K562 (cell line): ENCODE results near the gene CHGA. TPM values are rescaled to one million over a fixed set of nuclear protein-coding genes. Genes with fewer than 3 reads are reported as not detected.

ENCODE experiments used
- ATAC-seq: fragments of 200-7000 bp; cut with Tn5 transposase; 3 replicates; pipeline ENCODE4 v1.9.1; 2020; ENCODE audit warnings: moderate library complexity
- BruUV-seq: library from RNA; stranded (reverse); fragments of 400-500 nt; replicated peaks from 2 replicates; lab custom pipeline; 2021; lab: Mats Ljungman, UMichigan
- CTCF ChIA-PET: fragments of 300-600 bp; formaldehyde crosslinking; extraction: SDS; loops from one replicate; lab custom pipeline; 2021; ENCODE audit warnings: low intra/inter-chr PET ratio; lab: Yijun Ruan, JAX
- POLR2A ChIA-PET: fragments of 300-600, 350-650 bp; sonication (Branson Sonifier 250); formaldehyde crosslinking; extraction: SDS; loops from one replicate; lab custom pipeline; 2021; ENCODE audit warnings: antibody characterized with exemption, inconsistent platforms; lab: Yijun Ruan, JAX
- DNase-seq, 4 experiments: peaks; one replicate each; pipeline versions ENCODE4 v3.0.0 to v3.0.0-alpha.2; 2011 to 2018; ENCODE audit warnings: low spot score in 3 of 4, mixed read lengths in 3 of 4; ENCODE audit errors: extremely low read depth in 1 of 4
- FAIRE-seq: peaks from 2 replicates; lab custom pipeline; 2011; peaks lifted over from hg19 to GRCh38; lab: Jason Lieb, UNC
- H2AFZ ChIP-seq: 2 replicates; pipeline ENCODE4 v1.6.0; 2011; ENCODE audit warnings: low read depth, low read length, control low read depth, inconsistent platforms
- H3K27ac ChIP-seq: fragments of 200-600 bp; 3 replicates; pipeline ENCODE4 v1.8.0; 2011; ENCODE audit warnings: low read depth, mild to moderate bottlenecking, control low read depth, inconsistent platforms, low read length, moderate library complexity, mixed read lengths; ENCODE audit errors: extremely low read depth
- H3K27me3 ChIP-seq, 2 experiments: fragments of 300-600 bp in 1 of 2; 2 replicates in 1 of 2; 3 replicates in 1 of 2; pipeline versions ENCODE4 v1.6.0 to v1.8.0; 2011; ENCODE audit warnings: inconsistent platforms in 2 of 2, low read length in 2 of 2, mild to moderate bottlenecking in 1 of 2, mixed read lengths in 1 of 2, moderate library complexity in 1 of 2; ENCODE audit not compliant: control insufficient read depth in 2 of 2, insufficient read depth in 2 of 2
- H3K36me3 ChIP-seq: fragments of 300-600 bp; 3 replicates; pipeline ENCODE4 v1.8.0; 2011; ENCODE audit warnings: mild to moderate bottlenecking, low read length, inconsistent platforms; ENCODE audit not compliant: control insufficient read depth, insufficient read depth
- H3K4me1 ChIP-seq, 2 experiments: fragments of 200-600 bp in 1 of 2; replicated peaks in 1 of 2; 2 replicates in 1 of 2; 3 replicates in 1 of 2; pipeline versions ENCODE4 v1.5.1 to v1.8.0; 2011; ENCODE audit warnings: inconsistent platforms in 2 of 2, low read length in 2 of 2, mild to moderate bottlenecking in 1 of 2, mixed read lengths in 1 of 2, moderate library complexity in 1 of 2; ENCODE audit not compliant: control insufficient read depth in 2 of 2, insufficient read depth in 2 of 2
- H3K4me2 ChIP-seq: 2 replicates; pipeline ENCODE4 v1.6.1; 2011; ENCODE audit warnings: low read length, control low read depth, inconsistent platforms, mixed read lengths; ENCODE audit not compliant: insufficient read depth
- H3K4me3 ChIP-seq: fragments of 200-600 bp; sonication (generic), shearing (Covaris generic); 2 replicates; pipeline ENCODE4 v1.5.1; 2016; ENCODE audit warnings: control low read depth, inconsistent platforms
- H3K79me2 ChIP-seq: fragments of 200-600 bp; 3 replicates; pipeline ENCODE4 v1.8.0; 2011; ENCODE audit warnings: low read length, inconsistent platforms; ENCODE audit not compliant: control insufficient read depth, insufficient read depth
- H3K9ac ChIP-seq, 2 experiments: 2 replicates each; pipeline versions ENCODE4 v1.6.0 to v1.6.1; 2011; ENCODE audit warnings: low read depth in 2 of 2, low read length in 2 of 2, control low read depth in 1 of 2, inconsistent platforms in 1 of 2, mild to moderate bottlenecking in 1 of 2, mixed read lengths in 1 of 2; ENCODE audit not compliant: insufficient read depth in 1 of 2
- H3K9me1 ChIP-seq: one replicate; pipeline ENCODE4 v1.6.0; 2011; ENCODE audit warnings: inconsistent platforms, mild to moderate bottlenecking, low read length, moderate library complexity; ENCODE audit not compliant: control insufficient read depth, insufficient read depth
- H3K9me3 ChIP-seq: replicated peaks from 2 replicates; pipeline ENCODE4 v1.5.1; 2011; ENCODE audit warnings: low read depth, low read length, inconsistent platforms; ENCODE audit not compliant: control insufficient read depth, insufficient read depth
- H4K20me1 ChIP-seq: replicated peaks from 2 replicates; pipeline ENCODE4 v1.6.1; 2011; ENCODE audit warnings: low read length, inconsistent platforms, mixed read lengths; ENCODE audit not compliant: control insufficient read depth, insufficient read depth
- CBFB ChIP-seq: sonication (generic); formaldehyde crosslinking; IDR thresholded peaks from 2 replicates; pipeline ENCODE4 v1.4.0; 2020; ENCODE audit warnings: mild to moderate bottlenecking, missing genetic modification reagents
- E2F1 ChIP-seq: sonication (generic); formaldehyde crosslinking; IDR thresholded peaks from 2 replicates; pipeline ENCODE4 v1.8.1; 2023; ENCODE audit warnings: mild to moderate bottlenecking, missing genetic modification reagents, moderate library complexity
- GTF2A2 ChIP-seq: IDR thresholded peaks from 2 replicates; pipeline ENCODE4 v1.6.1; 2016; ENCODE audit warnings: mild to moderate bottlenecking, missing genetic modification characterization, missing compliant biosample characterization
- JUN ChIP-seq, 2 experiments: sonication (generic) in 1 of 2; formaldehyde crosslinking in 1 of 2; IDR thresholded peaks; 2 replicates each; pipeline versions ENCODE4 v1.6.1 to v1.8.0; 2012 to 2022; ENCODE audit warnings: borderline replicate concordance in 2 of 2, mild to moderate bottlenecking in 2 of 2, improper control_type of control experiment in 1 of 2, low read depth in 1 of 2, low read length in 1 of 2, missing genetic modification reagents in 1 of 2
- KLF1 ChIP-seq: fragments of 450-650 bp; IDR thresholded peaks from 2 replicates; pipeline ENCODE4 v1.6.1; 2016; ENCODE audit warnings: missing genetic modification characterization, missing compliant biosample characterization
- MAFF ChIP-seq: IDR thresholded peaks from 2 replicates; pipeline ENCODE4 v1.6.1; 2012; ENCODE audit warnings: low read length, improper control_type of control experiment
- MYBL2 ChIP-seq, 2 experiments: fragments of 450-650 bp in 1 of 2; sonication (generic) in 1 of 2; formaldehyde crosslinking in 1 of 2; IDR thresholded peaks; 2 replicates each; pipeline versions ENCODE4 v1.6.1 to v1.8.1; 2017 to 2022; ENCODE audit warnings: borderline replicate concordance in 1 of 2, inconsistent platforms in 1 of 2, low read depth in 1 of 2, mild to moderate bottlenecking in 1 of 2, missing genetic modification reagents in 1 of 2, moderate library complexity in 1 of 2
- POLR2A ChIP-seq: fragments of 450-650 bp; conservative IDR thresholded peaks from 2 replicates; pipeline ENCODE4 v1.6.1; 2016
- PPARD ChIP-seq: fragments of 250-450 bp; sonication (Bioruptor Pico); IDR thresholded peaks from 2 replicates; pipeline ENCODE4 v1.8.0; 2022; ENCODE audit warnings: inconsistent platforms, mild to moderate bottlenecking, moderate library complexity
- RREB1 ChIP-seq: fragments of 250-450 bp; sonication (Bioruptor Pico); IDR thresholded peaks from 2 replicates; pipeline ENCODE4 v1.4.0; 2020
- SMAD1 ChIP-seq: fragments of 150-350 bp; IDR thresholded peaks from 2 replicates; pipeline ENCODE4 v1.6.1; 2014; ENCODE audit warnings: low read length, low read depth; ENCODE audit not compliant: partially characterized antibody
- TCFL5 ChIP-seq: fragments of 250-450 bp; sonication (Bioruptor Pico); conservative IDR thresholded peaks from 2 replicates; pipeline ENCODE4 v1.6.1; 2021; ENCODE audit warnings: mild to moderate bottlenecking, moderate library complexity, matching md5 sums
- THAP7 ChIP-seq: fragments of 250-450 bp; sonication (Bioruptor Pico); IDR thresholded peaks from 2 replicates; pipeline ENCODE4 v1.5.0; 2021
- ZNF696 ChIP-seq: fragments of 250-450 bp; sonication (Bioruptor Pico); conservative IDR thresholded peaks from 2 replicates; pipeline ENCODE4 v1.4.0; 2020; ENCODE audit warnings: mild to moderate bottlenecking, moderate library complexity
- WGBS: fragments of 100-300 bp; shearing (Covaris generic); methylation state at CpG from one replicate; pipeline ENCODE4 v1.1.6; 2016; ENCODE audit warnings: low coverage, mixed read lengths; ENCODE audit not compliant: insufficient coverage; ENCODE audit errors: missing lambda C conversion rate; 5-methylcytosine and 5-hydroxymethylcytosine counted together
- in situ Hi-C: fragments of 300-500 bp; cut with MboI; formaldehyde crosslinking; loops from 4 replicates; pipeline ENCODE4 v1.15.0; 2018; ENCODE audit warnings: inconsistent platforms, mixed read lengths
- intact Hi-C: fragments of 100-400 bp; cut with micrococcal nuclease; formaldehyde crosslinking; loops from 2 replicates; pipeline ENCODE4 v1.14.2; 2022
- polyA plus RNA-seq, 8 experiments: library from polyadenylated mRNA; depleted of rRNA in 4 of 8; stranded (reverse) in 5 of 8; unstranded in 3 of 8; fragments of >200 nt; fragmentation: Nextera tagmentation in 2 of 8; fragmentation: Illumina TruSeq in 1 of 8; extraction: Ambion mirVana in 2 of 8; extraction: Trizol in 1 of 8; gene quantifications; 2 replicates each; pipeline versions ENCODE4 v1.2.1 to v1.2.3, GENCODE V29; 2011 to 2014; ENCODE audit warnings: inconsistent platforms in 1 of 8, missing spikeins in 1 of 8
- total RNA-seq, 7 experiments: library from RNA; depleted of rRNA in 6 of 7; stranded (reverse); fragments of >200 nt in 6 of 7; fragmentation: Illumina TruSeq in 2 of 7; extraction: Trizol in 2 of 7; gene quantifications; 2 replicates each; pipeline versions ENCODE4 v1.2.1 to v1.2.3, GENCODE V29; 2011 to 2021; ENCODE audit warnings: low replicate concordance in 1 of 7

CHGA gene
- total and polyA plus RNA-seq, 9 of the 15 experiments (the other 6 are each of a cell fraction or from before 2014, with no cell fraction given), result not detected

- POLR2A ChIA-PET, result no interaction called here
- H3K27ac ChIP-seq, result no peak overlapping the region
- H3K9me3 ChIP-seq, result no peaks in the 10 kb centered on the region
- ATAC-seq, result no peak
- H3K27me3 ChIP-seq, result no peaks in the 10 kb centered on the region
- DNase-seq, result no peak
- H2AFZ ChIP-seq, result no peak overlapping the region
- H4K20me1 ChIP-seq, result no peaks in the 10 kb centered on the region
- no peak overlapping the region for H3K9ac ChIP-seq
- WGBS, result no CpG with 5 or more reads among the region's 11 CpGs
- in situ Hi-C loops, result no loop called here
- H3K36me3 ChIP-seq, result no peaks in the 10 kb centered on the region
- H3K9me1 ChIP-seq, result peaks cover 7% of the 10 kb centered on the region
- FAIRE-seq, result no peak
- intact Hi-C loops, result no loop called here
- BruUV-seq, result no TSS peak
- H3K79me2 ChIP-seq, result no peaks in the 10 kb centered on the region
- no peak overlapping the region for H3K4me3 ChIP-seq
- CTCF ChIA-PET, result no interaction called here
- H3K4me2 ChIP-seq, result no peak overlapping the region
- peaks cover 0 to 31% of the 10 kb centered on the region in 2 experiments; a peak in 3 of 5 replicates for H3K4me1 ChIP-seq
- TF ChIP-seq KLF1, result no peak
- no peak for TF ChIP-seq GTF2A2 (tag)
- no peak for TF ChIP-seq MYBL2 (IDR thresholded peaks at IDR 0.05; ENCODE audit: low read depth)
- no peak for TF ChIP-seq MYBL2 (CRISPR knock-in tag; IDR thresholded peaks at IDR 0.05; ENCODE audit: borderline replicate concordance)
- TF ChIP-seq PPARD (CRISPR knock-in tag), result no peak
- TF ChIP-seq THAP7 (CRISPR knock-in tag), result no peak
- TF ChIP-seq E2F1 (CRISPR knock-in tag), result no peak
- no peak for TF ChIP-seq RREB1 (CRISPR knock-in tag)
- TF ChIP-seq SMAD1, result no peak
- no peak for TF ChIP-seq JUN (IDR thresholded peaks at IDR 0.05; ENCODE audit: borderline replicate concordance, low read depth, low read length)
- TF ChIP-seq JUN (CRISPR knock-in tag; IDR thresholded peaks at IDR 0.05; ENCODE audit: borderline replicate concordance), result no peak
- no peak for TF ChIP-seq TCFL5
- no peak for TF ChIP-seq ZNF696 (CRISPR knock-in tag)
- no peak for TF ChIP-seq MAFF
- no peak for TF ChIP-seq POLR2A
- TF ChIP-seq CBFB (CRISPR knock-in tag), result no peak
These were observed 17.6 kb downstream of the CHGA start for GRCh38 chr14:92940543-92940942.
